GM21825 (cell line): Measurements from ENCODE around the gene DOP1A.
"Not testable (repeated sequence)": the region's sequence is repeated elsewhere in the genome, so short reads cannot be mapped to it uniquely, and the experiment has no call there.

Source experiments
- ATAC-seq: cut with Tn5 transposase; IDR thresholded peaks from one replicate; pipeline ENCODE4 v1.9.1; 2021; ENCODE audit warnings: mild to moderate bottlenecking, moderate library complexity; ENCODE audit not compliant: unreplicated experiment

Gene DOP1A

DNA sequence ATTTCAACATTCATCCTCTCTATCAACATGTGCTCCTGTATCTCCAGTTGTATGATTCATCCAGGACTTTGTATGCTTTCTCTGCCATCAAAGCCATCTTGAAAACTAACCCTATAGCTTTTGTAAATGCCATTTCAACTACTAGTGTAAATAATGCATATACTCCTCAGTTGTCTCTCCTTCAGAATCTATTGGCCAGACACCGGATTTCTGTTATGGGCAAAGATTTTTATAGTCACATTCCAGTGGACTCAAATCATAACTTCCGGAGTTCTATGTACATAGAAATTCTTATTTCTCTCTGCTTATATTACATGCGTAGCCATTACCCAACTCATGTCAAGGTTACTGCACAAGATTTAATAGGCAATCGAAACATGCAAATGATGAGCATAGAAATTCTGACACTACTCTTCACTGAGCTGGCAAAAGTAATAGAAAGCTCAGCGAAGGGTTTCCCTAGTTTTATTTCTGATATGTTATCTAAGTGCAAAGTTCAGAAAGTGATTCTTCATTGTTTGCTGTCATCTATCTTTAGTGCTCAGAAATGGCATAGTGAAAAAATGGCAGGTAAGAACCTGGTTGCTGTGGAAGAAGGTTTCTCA, 70.7 kb downstream of the DOP1A start:
- ATAC-seq, result no peak

DNA sequence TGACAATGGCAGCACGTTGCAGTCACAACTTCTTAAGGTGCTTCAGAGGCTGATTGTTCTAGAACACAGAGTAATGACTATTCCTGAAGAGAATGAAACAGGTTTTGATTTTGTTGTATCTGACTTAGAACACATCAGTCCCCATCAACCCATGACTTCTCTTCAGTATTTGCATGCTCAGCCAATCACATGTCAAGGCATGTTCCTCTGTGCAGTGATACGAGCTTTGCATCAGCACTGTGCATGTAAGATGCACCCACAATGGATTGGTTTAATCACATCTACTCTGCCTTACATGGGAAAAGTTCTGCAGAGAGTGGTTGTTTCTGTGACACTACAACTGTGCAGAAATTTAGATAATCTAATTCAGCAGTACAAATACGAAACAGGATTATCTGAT, 71.3 kb downstream of the DOP1A start:
- no peak for ATAC-seq

DNA sequence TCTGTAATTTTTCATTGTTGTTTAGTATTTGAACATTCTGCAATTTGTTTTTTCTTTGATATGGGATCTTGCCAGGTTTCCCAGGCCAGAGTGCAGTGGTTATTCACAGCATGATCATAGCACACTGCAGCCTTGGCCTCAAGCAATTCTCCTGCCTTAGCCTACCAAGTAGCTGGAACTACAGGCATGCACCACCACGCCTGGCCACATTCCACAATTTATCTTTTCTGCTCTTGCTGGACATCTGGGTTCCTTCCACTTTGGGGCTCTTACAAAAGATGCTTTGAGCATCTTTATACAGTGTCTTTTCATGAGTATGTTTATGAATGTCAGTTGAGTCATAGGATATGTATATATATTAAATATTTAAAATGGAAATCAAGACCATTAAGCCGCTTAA, 83.6 kb downstream of the DOP1A start:
- ATAC-seq, result no peak

- ATAC-seq, result no peak
Observed at GRCh38 chr6:83152913-83153312, 85.4 kb downstream of the DOP1A start.

DNA sequence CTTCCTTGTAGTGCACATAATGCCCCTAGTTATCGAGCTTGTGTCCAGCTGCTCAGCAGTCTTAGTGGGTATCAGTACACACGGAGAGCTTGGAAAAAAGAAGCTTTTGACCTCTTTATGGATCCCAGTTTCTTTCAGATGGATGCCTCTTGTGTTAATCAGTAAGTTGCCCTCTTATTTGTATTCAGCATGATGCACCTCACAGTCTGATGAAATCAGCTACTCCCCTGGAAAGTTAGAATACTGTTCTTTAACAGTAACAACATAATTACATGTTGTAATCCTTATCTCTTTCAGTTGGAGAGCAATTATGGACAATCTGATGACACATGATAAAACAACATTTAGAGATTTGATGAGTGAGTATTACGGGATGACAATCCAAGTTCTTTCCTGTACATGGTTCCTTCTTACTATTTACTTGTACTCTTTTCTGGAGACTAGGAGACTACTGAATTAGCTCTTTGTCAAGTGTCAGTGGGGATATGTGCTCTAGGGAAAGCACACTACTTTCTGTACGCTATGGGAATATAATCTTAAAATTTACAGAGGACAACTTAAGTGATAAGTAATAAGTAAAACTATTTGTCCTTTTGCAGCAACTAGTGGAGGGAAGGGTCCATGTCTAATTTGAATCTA, 86.5 kb downstream of the DOP1A start:
- ATAC-seq, result no peak

DNA sequence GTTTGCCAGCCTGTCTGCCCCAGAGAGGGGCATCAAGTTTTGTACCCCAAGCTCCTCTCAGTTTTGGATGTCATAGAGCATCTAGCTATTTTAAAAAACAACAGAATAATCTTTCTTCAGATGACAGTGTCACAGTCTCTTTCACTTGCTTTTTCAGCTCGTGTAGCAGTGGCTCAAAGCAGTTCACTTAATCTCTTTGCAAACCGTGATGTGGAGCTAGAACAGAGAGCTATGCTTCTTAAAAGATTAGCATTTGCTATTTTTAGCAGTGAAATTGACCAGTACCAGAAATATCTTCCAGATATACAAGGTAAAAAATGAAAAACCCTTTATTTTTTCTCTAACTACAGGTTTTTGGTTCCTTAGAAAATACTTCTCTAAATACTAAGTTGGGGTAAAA, 88.3 kb downstream of the DOP1A start:
- ATAC-seq, result no peak

DNA sequence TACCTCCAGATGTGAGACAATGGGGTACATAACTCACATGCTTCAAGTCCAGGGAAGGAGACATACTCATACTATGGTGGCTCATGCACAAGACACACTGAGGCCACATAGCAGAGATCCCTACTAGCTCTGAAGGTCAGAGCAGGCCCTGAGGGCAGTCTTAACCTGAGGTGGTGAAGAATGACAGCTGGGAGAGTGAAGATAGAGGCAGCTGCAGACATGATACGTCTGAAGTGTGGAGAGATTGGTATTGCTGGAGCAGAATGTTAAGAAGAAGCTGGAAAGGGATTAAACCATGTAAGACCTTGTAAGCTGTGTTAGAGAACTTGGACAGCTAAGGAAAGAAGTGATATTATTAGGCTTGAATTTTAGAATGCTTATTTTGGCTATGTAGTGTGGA, 92.7 kb downstream of the DOP1A start:
- ATAC-seq, result no peak

DNA sequence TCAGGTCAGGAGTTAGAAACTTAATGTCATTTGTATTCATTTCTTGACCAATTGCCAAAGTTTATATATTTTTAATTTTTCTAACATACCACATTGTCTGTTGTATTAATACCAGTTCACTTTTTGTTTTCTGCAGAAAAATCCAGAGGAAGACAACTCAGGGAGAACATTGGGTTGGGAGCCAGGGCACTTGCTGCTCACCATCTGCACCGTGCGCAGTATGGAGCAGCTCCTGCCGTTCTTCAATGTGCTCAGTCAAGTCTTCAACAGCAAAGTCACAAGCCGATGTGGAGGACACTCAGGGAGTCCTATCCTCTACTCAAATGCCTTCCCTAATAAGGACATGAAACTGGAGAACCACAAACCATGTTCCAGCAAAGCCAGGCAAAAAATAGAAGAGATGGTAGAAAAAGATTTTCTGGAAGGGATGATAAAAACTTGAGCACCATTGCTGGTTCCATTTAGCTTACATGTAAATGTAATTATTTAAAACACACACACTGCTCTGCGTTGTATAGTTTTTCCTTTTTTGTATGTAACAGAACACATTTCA, 100.3 kb downstream of the DOP1A start:
- ATAC-seq, result no peak

DNA sequence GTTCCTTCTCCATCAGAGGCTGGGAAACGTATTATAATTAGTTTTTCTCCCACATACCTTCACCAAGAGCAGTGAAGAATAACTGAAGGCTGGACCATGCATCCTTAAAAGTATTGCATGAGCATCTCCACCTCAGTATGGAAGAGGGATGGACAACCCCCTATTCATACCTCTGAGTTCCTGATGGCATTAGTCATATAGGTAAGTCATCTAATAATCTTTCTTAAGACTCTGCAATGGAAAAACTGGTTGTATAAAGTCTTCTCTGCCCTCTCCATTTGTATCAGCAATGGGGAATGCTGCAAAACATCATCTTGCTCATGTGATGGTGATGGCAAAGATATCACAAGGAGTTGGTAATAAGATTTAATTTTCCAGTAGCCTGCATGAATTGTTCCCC, 101.1 kb downstream of the DOP1A start:
- ATAC-seq, result no peak

- no peak for ATAC-seq
Observed at GRCh38 chr6:83169106-83169505, 101.6 kb downstream of the DOP1A start.

DNA sequence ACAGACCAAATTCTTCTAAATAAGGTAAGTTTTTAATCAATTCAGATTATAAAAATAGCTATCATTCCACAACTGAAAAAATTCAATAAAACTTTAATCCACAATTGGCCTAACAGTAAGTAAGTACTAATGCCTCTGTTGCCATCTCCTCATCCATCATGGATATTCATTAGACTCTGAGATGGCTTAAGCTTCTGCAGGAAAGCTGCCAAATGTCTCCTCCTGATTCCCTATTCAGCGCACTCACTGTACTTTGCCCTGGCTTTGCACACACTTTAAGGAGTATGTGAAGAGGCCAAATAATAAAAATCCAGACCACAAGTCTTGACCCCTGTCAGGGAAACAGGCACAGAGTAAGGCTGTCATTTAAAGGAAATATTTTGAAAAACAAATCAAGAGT, 102.0 kb downstream of the DOP1A start:
- ATAC-seq, result no peak

- no peak for ATAC-seq
Observed at GRCh38 chr6:83176246-83176645, 108.8 kb downstream of the DOP1A start.

DNA sequence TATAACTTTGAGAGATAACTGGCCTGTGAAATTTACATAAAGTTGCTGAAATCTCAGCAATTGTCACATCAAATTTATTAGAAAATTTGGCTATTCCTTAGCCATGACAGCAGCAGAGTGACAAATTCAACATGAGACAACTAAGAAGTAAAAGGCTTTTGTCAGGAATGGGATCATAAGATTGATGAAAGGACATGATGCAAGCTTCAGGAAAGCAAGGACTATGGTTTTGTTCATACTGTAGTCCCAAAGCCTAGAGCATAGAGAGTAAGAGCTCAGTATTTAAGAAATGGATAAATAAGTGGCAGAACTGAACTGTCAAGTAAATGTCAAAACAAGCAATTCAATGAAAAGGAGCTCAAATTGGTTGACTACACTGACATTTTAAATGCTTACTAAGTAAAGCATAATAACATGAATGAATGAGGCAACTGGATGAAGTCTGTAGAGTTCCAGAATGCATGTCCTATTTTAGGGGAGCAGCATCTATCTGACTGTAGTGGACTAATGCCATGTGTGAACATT, 113.0 kb downstream of the DOP1A start:
- ATAC-seq, result no peak

- ATAC-seq, result no peak
Observed at GRCh38 chr6:83182114-83182513, 114.6 kb downstream of the DOP1A start.

DNA sequence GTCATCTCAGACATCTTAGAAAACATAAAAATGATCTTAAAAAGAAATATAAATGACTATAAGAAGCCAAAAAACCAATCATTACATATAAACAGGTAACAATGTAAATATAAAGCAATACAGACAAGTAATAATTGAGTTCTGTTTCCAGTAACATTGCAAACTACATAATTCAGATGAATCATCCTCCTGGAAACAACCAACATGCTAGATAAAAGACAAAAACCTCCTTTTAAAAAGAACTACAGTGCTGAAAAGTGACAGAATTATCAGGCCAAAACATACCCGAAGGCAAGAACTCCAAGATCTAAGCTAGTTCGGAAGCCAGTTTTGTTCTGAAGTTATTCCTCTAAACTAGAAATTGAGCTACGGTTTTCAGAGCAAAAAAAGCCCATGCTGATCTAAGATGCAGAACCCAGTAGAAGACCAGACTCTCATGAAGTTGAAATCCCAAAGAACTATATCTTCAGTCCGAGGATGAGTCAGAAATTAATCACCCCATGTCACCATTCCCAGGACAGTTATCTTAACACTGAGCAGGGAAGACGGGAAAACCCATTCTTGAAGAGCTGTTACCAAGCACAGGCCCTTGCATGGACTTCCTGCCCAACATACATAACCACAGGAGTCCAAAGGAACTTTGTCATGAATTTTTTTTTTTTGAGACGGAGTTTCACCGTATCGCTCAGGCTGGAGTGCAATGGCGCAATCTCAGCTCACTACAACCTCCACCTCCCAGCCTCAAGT, 115.8 kb downstream of the DOP1A start:
- no peak for ATAC-seq

DNA sequence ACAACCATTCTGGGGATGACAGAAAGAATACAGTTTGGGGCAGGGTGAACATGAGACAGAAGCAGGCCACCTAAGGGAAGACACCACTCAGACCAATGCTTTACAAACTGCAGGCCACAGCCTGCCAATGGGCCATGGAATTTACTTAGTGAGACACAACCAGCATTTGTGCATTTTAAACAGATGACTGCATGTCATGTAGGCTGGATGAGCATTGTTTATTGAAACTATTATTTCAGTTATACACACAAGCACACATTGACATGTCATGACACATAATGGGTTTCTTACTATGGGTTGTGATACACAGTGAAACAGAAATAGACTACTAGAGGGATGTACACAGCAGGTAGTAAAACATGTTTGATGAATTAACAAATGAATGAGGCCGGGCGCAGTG, 117.6 kb downstream of the DOP1A start:
- ATAC-seq, result no peak

GRCh38 chr6:83188501-83188900, 121.0 kb downstream of the DOP1A start:
- no peak for ATAC-seq

DNA sequence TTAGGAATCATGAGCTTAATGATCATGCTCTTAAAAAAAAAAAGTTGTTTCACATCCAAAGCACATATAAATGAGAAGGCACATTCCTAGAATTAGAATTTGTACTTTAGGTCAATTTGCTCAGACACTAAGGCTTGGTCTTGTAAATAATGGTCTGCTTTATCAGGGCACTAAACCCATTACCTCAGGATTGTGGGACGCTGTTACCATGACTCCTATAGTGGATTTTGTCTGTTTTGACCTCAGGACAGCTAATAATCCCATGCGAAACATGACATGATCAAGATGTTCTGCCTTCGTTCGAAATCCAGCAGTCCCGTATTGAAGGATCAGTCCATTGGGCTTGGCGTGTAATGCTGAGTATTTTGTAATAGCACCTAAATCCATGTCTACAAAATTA, 123.2 kb downstream of the DOP1A start:
- no peak for ATAC-seq

- ATAC-seq, result not testable (repeated sequence)
Observed at GRCh38 chr6:83191974-83192373, 124.5 kb downstream of the DOP1A start.

- ATAC-seq, result no peak
Observed at GRCh38 chr6:83192456-83192855, 125.0 kb downstream of the DOP1A start.

DNA sequence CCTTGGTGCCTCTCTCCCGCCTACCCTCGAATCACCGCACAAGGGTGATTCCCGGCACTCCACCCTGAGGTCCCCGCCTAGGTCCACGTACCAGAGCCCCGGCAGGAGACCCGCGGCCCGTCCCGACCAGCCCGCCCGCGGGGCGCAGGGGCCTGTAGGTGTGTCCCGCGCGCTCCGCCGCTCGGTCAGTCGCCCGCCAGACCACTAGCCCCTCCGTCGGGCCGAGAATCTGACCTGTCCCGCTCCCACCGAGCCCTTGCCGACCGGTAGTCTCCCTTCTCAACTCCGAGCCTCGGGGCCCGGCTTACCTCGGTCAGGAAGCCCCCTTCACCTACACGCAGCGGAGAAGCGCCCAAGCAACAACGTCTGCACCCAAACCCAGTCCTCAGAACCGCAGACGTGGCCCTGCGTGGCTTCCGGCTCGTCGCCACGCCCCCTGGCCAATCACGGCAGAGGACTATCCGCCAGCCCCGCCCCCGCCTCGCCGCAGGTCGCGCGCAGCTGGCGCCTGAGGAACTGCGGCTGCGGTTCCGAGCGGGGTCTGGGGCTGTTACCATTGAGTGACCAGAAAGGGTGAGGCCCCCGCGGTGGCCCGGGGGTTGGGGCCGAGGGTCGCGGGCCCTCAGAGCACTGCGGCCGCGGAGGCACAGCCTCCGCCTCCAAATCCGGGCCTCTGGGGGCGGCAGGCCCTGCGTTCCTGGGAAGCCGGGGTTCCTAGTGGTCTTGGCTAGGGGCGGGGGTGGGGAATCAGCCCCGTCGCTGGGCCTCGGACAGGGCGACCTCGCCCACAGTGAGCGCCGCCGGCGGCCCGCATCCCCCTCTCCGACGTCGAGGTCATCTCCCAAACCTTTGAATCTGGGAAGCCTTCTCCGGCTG, 125.6 kb downstream of the DOP1A start, which contains the start of the genes PGM3 and RWDD2A:
Gene PGM3, minus strand, starts transcription at position 395 of the 876 bp plus-strand sequence. CDS start 2,253 bp downstream, outside the sequence.
Gene RWDD2A, plus strand, starts transcription at position 487 of the 876 bp plus-strand sequence. CDS start 1,095 bp downstream, outside the sequence.
- ATAC-seq, result peak; percentile 97
